Neuronal stem cell (in vitro differentiated cells): Measurements from ENCODE around the gene KRTAP10-2.

Experiments
- DNase-seq: peaks from one replicate; pipeline ENCODE4 v3.0.0-alpha.2; 2013; ENCODE audit warnings: low spot score
- H2AFZ ChIP-seq: one replicate; pipeline ENCODE4 v1.6.1; 2013; ENCODE audit warnings: mild to moderate bottlenecking, low read length, inconsistent platforms
- H2AK5ac ChIP-seq: 2 replicates; pipeline ENCODE4 v1.6.1; 2013; ENCODE audit warnings: low read depth, mild to moderate bottlenecking, inconsistent platforms, low read length, moderate library complexity, mixed read lengths
- H2BK120ac ChIP-seq: 2 replicates; pipeline ENCODE4 v1.6.1; 2013; ENCODE audit warnings: low read depth, mild to moderate bottlenecking, inconsistent platforms, low read length, moderate library complexity, mixed read lengths
- H2BK12ac ChIP-seq: one replicate; pipeline ENCODE4 v1.6.1; 2013; ENCODE audit warnings: low read length, inconsistent platforms
- H2BK15ac ChIP-seq: 2 replicates; pipeline ENCODE4 v1.6.1; 2013; ENCODE audit warnings: mild to moderate bottlenecking, low read length, inconsistent platforms, mixed read lengths
- H2BK5ac ChIP-seq: one replicate; pipeline ENCODE4 v1.6.1; 2013; ENCODE audit warnings: inconsistent platforms, mild to moderate bottlenecking, low read length, moderate library complexity
- H3K14ac ChIP-seq: one replicate; pipeline ENCODE4 v1.6.1; 2013; ENCODE audit warnings: low read length, inconsistent platforms
- H3K18ac ChIP-seq: 2 replicates; pipeline ENCODE4 v1.6.1; 2013; ENCODE audit warnings: low read length, inconsistent platforms
- H3K23ac ChIP-seq: 2 replicates; pipeline ENCODE4 v1.6.1; 2013; ENCODE audit warnings: low read depth, mild to moderate bottlenecking, mixed read lengths, low read length, inconsistent platforms; ENCODE audit not compliant: poor library complexity
- H3K27ac ChIP-seq: replicated peaks from 3 replicates; pipeline ENCODE4 v1.5.1; 2013; ENCODE audit warnings: low read length, inconsistent platforms
- H3K27me3 ChIP-seq, 3 experiments: 2 replicates each; pipeline ENCODE4 v1.6.1; 2013; ENCODE audit warnings: low read length in 3 of 3, mild to moderate bottlenecking in 2 of 3, inconsistent platforms in 1 of 3, low read depth in 1 of 3, mixed read lengths in 1 of 3, moderate library complexity in 1 of 3; ENCODE audit not compliant: control insufficient read depth in 3 of 3, insufficient read depth in 3 of 3
- H3K36me3 ChIP-seq, 2 donors: replicated peaks in 1 of 2; 2 replicates each; pipeline ENCODE4 v1.6.1; 2013; ENCODE audit warnings: low read length in 2 of 2; ENCODE audit not compliant: control insufficient read depth in 2 of 2, insufficient read depth in 2 of 2
- H3K4ac ChIP-seq: 2 replicates; pipeline ENCODE4 v1.6.1; 2013; ENCODE audit warnings: inconsistent platforms, mild to moderate bottlenecking, low read length, moderate library complexity
- H3K4me1 ChIP-seq, 2 donors: 1 replicate in 1 of 2; 2 replicates in 1 of 2; pipeline ENCODE4 v1.6.1; 2013; ENCODE audit warnings: low read length in 2 of 2, low read depth in 1 of 2; ENCODE audit not compliant: control insufficient read depth in 2 of 2, insufficient read depth in 1 of 2
- H3K4me2 ChIP-seq: one replicate; pipeline ENCODE4 v1.6.1; 2013; ENCODE audit warnings: mild to moderate bottlenecking, low read length, inconsistent platforms; ENCODE audit not compliant: insufficient read depth, poor library complexity, severe bottlenecking
- H3K4me3 ChIP-seq, 2 donors: 2 replicates each; pipeline ENCODE4 v1.5.1; 2013; ENCODE audit warnings: low read length in 2 of 2, mild to moderate bottlenecking in 2 of 2, inconsistent platforms in 1 of 2, moderate library complexity in 1 of 2
- H3K79me1 ChIP-seq: one replicate; pipeline ENCODE4 v1.6.1; 2013; ENCODE audit warnings: low read depth, mild to moderate bottlenecking, inconsistent platforms, low read length, moderate library complexity
- H3K9ac ChIP-seq: one replicate; pipeline ENCODE4 v1.6.1; 2013; ENCODE audit warnings: mild to moderate bottlenecking, low read depth, low read length, inconsistent platforms; ENCODE audit not compliant: poor library complexity
- H3K9me3 ChIP-seq, 2 donors: replicated peaks in 1 of 2; 2 replicates each; pipeline versions ENCODE3 to v1.6.1; 2013; ENCODE audit warnings: low read length in 2 of 2, mild to moderate bottlenecking in 2 of 2, inconsistent platforms in 1 of 2, low read depth in 1 of 2, mixed read lengths in 1 of 2, moderate library complexity in 1 of 2; ENCODE audit not compliant: control insufficient read depth in 2 of 2, insufficient read depth in 1 of 2
- H4K8ac ChIP-seq: one replicate; pipeline ENCODE4 v1.6.1; 2013; ENCODE audit warnings: low read depth, mild to moderate bottlenecking, inconsistent platforms, low read length, moderate library complexity
- H4K91ac ChIP-seq: one replicate; pipeline ENCODE4 v1.6.1; 2013; ENCODE audit warnings: low read length, low read depth, mild to moderate bottlenecking, inconsistent platforms; ENCODE audit not compliant: poor library complexity
- WGBS, 2 donors: extraction: QIAGEN DNeasy Blood & Tissue Kit; methylation state at CpG; one replicate each; pipeline ENCODE4 v1.1.7; 2013; ENCODE audit warnings: missing lambda C conversion rate in 2 of 2, mixed read lengths in 1 of 2; ENCODE audit not compliant: insufficient read length in 2 of 2, insufficient replicate concordance in 1 of 2; ENCODE audit errors: extremely low coverage in 2 of 2; 5-methylcytosine and 5-hydroxymethylcytosine counted together

Gene KRTAP10-2

DNA sequence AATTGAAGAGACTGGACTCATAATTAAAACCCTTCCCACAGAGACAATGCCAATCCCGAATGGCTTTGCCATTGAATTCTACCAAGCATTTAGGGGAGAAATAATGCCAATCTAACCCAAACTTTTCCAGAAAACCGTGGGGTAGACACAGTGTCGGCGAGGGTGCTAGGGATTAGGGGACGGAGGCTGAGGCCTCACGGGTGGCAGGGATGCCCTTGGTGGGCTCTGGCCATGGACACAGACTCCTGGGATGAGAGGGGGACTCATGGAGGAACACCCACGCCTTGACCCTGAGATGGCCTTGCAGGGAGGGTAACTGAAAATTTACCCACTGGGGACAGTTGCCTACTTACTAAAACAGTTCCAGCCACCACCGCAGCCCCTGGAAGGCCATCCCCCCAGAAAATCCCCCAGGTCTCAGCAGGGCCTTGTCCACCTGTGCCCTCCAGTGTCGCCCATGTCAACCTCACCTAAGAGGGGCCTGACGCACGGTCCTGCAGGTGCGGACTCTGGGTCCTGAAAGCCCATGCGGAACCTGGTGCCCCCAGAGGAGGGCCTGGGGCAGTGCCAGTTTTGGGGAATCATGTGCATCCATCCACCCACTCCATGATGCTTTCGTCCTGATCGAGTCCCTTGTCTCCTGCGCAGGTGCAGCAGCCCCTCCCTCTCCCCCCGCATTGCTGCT is 27.2 kb upstream of the KRTAP10-2 start:
- no peak overlapping the region for H3K9ac ChIP-seq
- peak overlapping the region; percentile 67 for H2BK15ac ChIP-seq
- H3K4me3 ChIP-seq = no peak overlapping the region
- no peak overlapping the region for H3K14ac ChIP-seq
- H2AFZ ChIP-seq = no peak overlapping the region
- H3K23ac ChIP-seq = no peak overlapping the region
- no peak overlapping the region for H3K4ac ChIP-seq
- H4K91ac ChIP-seq = no peak overlapping the region
- H2BK12ac ChIP-seq = no peak overlapping the region
- no peaks in the 10 kb centered on the region for H3K36me3 ChIP-seq
- DNase-seq = no peak
- peak overlapping the region; percentile 28 for H2AK5ac ChIP-seq
- H3K4me1 ChIP-seq = peaks cover 0 to 5% of the 10 kb centered on the region in 2 donors
- no peak overlapping the region for H4K8ac ChIP-seq
- H3K27ac ChIP-seq = no peak overlapping the region
- no peak overlapping the region for H2BK5ac ChIP-seq
- H3K4me2 ChIP-seq = no peak overlapping the region
- peak overlapping the region; percentile 57 for H3K18ac ChIP-seq
- H3K79me1 ChIP-seq = no peaks in the 10 kb centered on the region
- no peaks in the 10 kb centered on the region for H3K27me3 ChIP-seq
- H3K9me3 ChIP-seq = peaks cover 9 to 11% of the 10 kb centered on the region in 2 donors
- no peak overlapping the region for H2BK120ac ChIP-seq
- WGBS, 2 donors = no CpG with 5 or more reads among the region's 17 CpGs

DNA sequence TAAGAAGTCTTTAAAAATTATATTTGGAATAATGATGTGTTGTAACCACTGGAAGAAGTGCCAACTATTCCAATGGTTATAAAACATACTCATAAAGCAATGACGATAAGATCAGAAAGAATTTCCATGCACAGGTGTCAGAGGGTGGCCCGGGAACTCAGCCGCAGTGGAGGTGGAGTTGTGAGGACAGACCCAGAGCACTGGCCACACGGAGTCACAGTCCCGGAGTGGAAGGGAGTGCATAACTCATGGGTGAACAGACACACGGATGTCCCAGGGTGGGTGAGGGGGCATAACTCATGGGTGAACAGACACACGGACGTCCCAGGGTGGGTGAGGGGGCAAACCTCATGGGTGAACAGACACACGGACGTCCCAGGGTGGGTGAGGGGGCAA is 24.7 kb upstream of the KRTAP10-2 start:
- Histone ChIP-seq H3K9me3 (peaks cover 13% of the 10 kb centered on the region in 2 donors), H3K18ac (peak overlapping the region; percentile 48), H3K4me3 (no peak overlapping the region), H3K14ac (no peak overlapping the region), H3K27ac (no peak overlapping the region), H2BK15ac (no peak overlapping the region), H3K4me1 (peaks cover 0 to 5% of the 10 kb centered on the region in 2 donors), H4K8ac (no peak overlapping the region), H4K91ac (no peak overlapping the region), H2BK120ac (no peak overlapping the region), H3K79me1 (no peaks in the 10 kb centered on the region), H3K27me3 (no peaks in the 10 kb centered on the region), H2BK12ac (no peak overlapping the region), H2BK5ac (peak overlapping the region; percentile 75), H3K23ac (no peak overlapping the region), H3K36me3 (no peaks in the 10 kb centered on the region), H2AFZ (no peak overlapping the region), H3K4me2 (no peak overlapping the region), H3K9ac (no peak overlapping the region), H2AK5ac (no peak overlapping the region), H3K4ac (no peak overlapping the region)
- DNase-seq = no peak
- no CpG with 5 or more reads among the region's 10 CpGs for WGBS, 2 donors

DNA sequence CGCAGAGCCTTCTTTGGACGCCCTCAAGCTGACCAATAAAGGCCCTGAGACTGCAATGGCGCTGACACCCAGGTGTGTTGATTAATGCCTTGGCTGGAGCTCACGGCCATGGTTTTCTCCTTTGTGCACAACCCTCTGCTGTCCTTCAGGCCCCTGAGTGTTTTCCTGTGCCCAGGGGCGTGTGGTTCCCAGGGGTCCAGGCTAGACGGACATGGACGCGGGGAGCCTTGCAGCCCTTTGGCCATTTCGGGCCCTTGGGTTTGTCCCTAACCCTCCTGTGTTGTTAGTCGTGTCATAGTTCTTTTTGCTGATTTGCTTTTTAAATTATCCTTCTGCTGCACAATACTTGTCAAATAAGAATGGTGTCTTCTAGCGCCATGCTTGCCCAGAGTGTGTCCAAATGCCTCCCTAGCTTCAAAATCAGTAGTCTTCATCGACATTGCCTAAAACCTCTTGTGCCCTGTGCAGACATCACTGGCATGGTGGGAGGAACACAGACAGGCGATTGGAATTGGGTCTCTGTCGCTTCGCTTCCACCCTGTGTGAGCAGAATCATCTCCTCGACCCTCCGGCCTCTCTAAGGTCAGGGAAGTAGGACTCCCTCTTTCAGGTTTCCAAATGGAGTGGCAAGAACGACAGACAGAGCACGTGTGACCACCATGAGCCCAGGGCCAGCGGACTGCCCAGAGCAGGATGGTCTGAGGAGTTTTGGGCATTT is 24.2 kb upstream of the KRTAP10-2 start:
- WGBS, 2 donors = no CpG with 5 or more reads among the region's 20 CpGs
- Histone ChIP-seq H3K27me3 (no peaks in the 10 kb centered on the region), H3K23ac (peak overlapping the region; percentile 52), H4K91ac (no peak overlapping the region), H3K14ac (no peak overlapping the region), H2AK5ac (peak overlapping the region; percentile 18), H4K8ac (no peak overlapping the region), H2BK120ac (no peak overlapping the region), H3K36me3 (no peaks in the 10 kb centered on the region), H3K4me1 (peaks cover 0 to 5% of the 10 kb centered on the region in 2 donors), H3K9me3 (peaks cover 13% of the 10 kb centered on the region in 2 donors), H2BK5ac (no peak overlapping the region), H3K4ac (no peak overlapping the region), H3K79me1 (no peaks in the 10 kb centered on the region), H3K4me2 (no peak overlapping the region), H3K18ac (peak overlapping the region; percentile 32), H2BK12ac (no peak overlapping the region), H3K27ac (no peak overlapping the region), H2AFZ (no peak overlapping the region), H3K9ac (no peak overlapping the region), H3K4me3 (no peak overlapping the region), H2BK15ac (no peak overlapping the region)
- no peak for DNase-seq
